Stimulated activated CD4-positive, alpha-beta T cell treated with anti-CD3 and anti-CD28 coated beads, TNF-alpha, amount 100 ng/mL, for 24 hours (primary cell): ENCODE data around the gene SNRPD2.
"Not testable (repeated sequence)": the region's sequence is repeated elsewhere in the genome, so short reads cannot be mapped to it uniquely, and the experiment has no call there.

Experiments
- DNase-seq, 3 experiments: peaks; one replicate each; pipeline ENCODE4 v3.0.0-alpha.2; 2020; ENCODE audit warnings: low read depth in 3 of 3

SNRPD2 gene

GRCh38 chr19:45691516-45692186 is at the start of gene SNRPD2:
TSS of gene SNRPD2 (minus strand) at chr19:45691953. CDS start at chr19:45691888, 65 bp downstream.
- peak; percentile 86 to 91 (median 88) for DNase-seq

GRCh38 chr19:45739498-45740439 is 48.0 kb upstream of the SNRPD2 start:
- DNase-seq = no peak

GRCh38 chr19:45733160-45733810 is 41.5 kb upstream of the SNRPD2 start, which contains the start of gene MEIOSIN:
TSS of gene MEIOSIN (plus strand) at chr19:45733439. CDS start at chr19:45735377, 1,938 bp downstream.
- no peak for DNase-seq

GRCh38 chr19:45730368-45731288 is 38.9 kb upstream of the SNRPD2 start, which contains the start of gene FBXO46:
TSS of gene FBXO46 (minus strand) at chr19:45730896. CDS start at chr19:45713495, 17,401 bp downstream.
- peak; percentile 86 to 95 (median 92) for DNase-seq

- DNase-seq = peak in 1 of 3 experiments; percentile 17
Measured at GRCh38 chr19:45729800-45730290, 38.1 kb upstream of the SNRPD2 start.

- DNase-seq = not testable (repeated sequence)
Measured at GRCh38 chr19:45728683-45729082, 36.9 kb upstream of the SNRPD2 start.

DNA sequence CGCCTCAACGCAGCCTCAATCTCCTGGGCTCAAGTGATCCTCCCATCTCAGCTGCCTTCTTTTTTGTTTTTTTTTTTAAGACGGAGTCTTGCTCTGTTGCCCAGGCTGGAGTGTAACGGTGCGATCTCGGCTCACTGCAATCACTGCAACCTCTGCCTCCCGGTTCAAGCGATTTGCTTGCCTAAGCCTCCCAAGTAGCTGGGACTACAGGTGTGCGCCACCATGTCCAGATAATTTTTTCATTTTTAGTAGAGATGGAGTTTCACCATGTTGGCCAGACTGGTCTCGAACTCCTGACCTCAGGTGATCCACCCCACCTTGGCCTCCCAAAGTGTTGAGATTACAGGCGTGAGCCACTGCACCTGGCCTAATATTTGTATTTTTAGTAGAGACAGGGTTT is 28.3 kb upstream of the SNRPD2 start:
- not testable (repeated sequence) for DNase-seq

DNA sequence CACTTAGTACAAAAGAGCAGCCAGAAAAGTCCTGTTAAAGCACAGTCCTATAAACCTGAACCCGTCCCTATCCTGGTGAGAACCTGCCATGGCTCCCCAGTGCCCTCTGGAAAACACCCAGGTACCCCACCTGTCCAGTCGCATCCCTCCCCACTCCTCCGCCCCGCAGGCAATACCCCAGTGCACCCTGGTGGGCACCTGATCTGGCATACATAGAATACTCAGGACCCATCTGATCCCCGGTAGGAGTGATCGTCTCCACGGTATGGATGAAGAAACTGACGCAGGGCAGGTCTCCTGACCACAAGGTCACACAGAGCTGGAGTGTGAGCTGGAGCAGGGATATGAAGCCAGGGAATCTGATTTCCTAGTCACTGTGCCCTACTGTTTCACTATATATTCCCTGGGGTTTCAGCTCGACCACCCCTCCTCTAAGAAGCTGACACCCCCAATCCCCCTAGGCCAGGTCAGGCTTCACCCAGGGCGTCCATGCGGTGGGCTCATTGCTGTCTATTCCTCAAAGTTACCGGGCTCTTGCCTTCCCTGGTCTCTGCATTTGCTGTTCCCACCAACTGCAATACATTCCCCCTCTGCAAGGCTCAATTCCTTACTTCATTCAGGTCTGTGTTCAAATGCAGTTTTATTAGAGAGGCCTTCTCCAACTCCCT is 26.4 kb upstream of the SNRPD2 start:
- DNase-seq = no peak

- peak; percentile 91 to 97 (median 94) for DNase-seq
Measured at GRCh38 chr19:45717131-45717982, 25.6 kb upstream of the SNRPD2 start.

DNA sequence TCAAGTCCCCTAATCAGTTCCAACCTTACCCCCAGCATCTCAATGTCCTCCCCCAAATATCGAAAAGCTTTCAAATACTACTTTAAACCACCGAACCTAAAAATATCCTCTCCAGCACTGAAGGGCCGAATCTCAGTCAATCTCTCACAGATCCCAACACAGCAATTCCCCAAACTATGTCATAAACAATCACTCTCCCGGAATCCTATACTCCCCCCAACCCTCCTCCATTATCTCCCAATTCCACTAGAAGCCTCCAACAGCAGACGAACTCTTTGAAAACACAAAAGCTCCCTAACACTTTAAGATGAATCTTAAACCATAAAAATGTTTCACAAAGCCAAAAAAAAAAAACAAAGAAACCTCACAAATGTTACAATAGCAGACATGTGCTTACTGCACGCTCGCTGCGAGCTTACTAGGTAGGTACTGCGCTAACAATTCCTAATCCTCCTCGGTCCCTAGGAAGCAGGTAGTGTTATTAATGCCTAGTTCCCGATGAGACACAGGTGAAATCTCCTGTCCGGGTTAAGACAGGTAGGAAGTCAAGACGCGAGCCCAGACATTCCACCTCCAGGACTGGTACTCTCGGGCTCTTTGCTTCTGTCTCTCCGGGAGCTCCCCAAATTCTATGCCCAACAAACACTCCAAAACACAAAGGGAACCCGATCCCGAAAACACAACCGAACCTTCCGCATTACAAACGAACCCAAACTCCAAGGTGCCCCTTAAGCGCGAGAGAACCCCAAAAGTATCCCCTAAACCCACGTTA is 24.8 kb upstream of the SNRPD2 start:
- no peak for DNase-seq

GRCh38 chr19:45715139-45715538 is 23.4 kb upstream of the SNRPD2 start:
- DNase-seq = no peak

GRCh38 chr19:45713141-45713540 is 21.4 kb upstream of the SNRPD2 start:
- no peak for DNase-seq

- DNase-seq = no peak
Measured at GRCh38 chr19:45712699-45713067, 20.9 kb upstream of the SNRPD2 start.

DNA sequence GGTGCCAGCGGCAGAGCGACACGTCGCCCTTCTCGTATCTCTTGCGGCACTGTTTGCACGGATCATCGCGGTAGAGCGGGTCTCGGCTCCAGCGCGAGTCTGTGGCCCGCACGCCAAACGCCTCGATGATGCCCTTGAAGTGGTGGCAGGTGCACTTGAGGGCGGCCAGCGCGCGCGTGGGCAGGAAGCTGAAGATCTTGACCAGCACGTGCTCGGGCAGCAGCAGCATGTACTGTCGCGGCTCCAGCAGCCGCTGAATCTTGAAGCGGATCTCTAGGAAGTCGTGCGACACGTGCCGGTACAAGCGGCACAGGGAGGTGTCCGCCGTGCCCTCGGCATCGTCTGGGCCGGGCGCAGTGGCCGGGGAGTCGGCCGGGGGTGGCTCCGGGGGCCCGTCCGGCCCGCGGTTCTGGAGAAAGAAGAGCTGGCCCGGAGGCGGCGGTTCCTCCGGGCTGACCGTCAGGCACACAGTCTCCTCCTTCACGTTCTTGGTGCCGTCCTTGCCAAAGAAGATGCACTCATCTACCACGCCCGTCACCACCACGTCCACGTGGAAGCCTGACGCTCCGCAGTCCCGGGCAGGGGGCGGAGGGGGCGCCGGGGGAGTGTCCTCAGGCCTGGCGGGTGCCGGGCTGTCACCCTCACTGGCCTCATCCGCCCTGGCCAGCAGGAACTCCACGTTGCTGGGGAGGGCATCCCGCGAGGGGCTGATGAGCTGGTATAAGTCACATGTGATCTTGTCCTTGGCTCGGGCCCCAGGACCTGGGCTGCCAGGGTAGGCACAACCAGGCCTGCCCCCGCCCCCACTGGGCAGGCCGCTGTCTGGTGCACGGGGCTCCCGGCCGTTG is 20.3 kb upstream of the SNRPD2 start:
- no peak for DNase-seq

GRCh38 chr19:45710356-45711130 is 18.8 kb upstream of the SNRPD2 start:
- DNase-seq = no peak

- no peak for DNase-seq
Measured at GRCh38 chr19:45705710-45706415, 14.1 kb upstream of the SNRPD2 start.
